Lung (tissue), 12 donors: Measurements from ENCODE around the gene NEDD9. TPM values are rescaled to one million over a fixed set of nuclear protein-coding genes. Genes with fewer than 3 reads are reported as not detected.

ENCODE experiments used
- ATAC-seq: fragments of 200-7000 bp; cut with Tn5 transposase; one replicate; pipeline ENCODE4 v1.9.1; 2020; ENCODE audit warnings: moderate number of reproducible peaks; ENCODE audit not compliant: insufficient read depth, low FRiP score
- DNase-seq, 3 donors: peaks; one replicate each; pipeline ENCODE4 v3.0.0-alpha.2; 2013 to 2017
- H3K27ac ChIP-seq, 2 donors: one replicate each; pipeline ENCODE4 v1.5.1; 2013; ENCODE audit warnings: mild to moderate bottlenecking in 2 of 2, moderate library complexity in 2 of 2, control low read depth in 1 of 2, inconsistent platforms in 1 of 2, low read depth in 1 of 2, low read length in 1 of 2
- H3K27me3 ChIP-seq, 3 donors: one replicate each; pipeline ENCODE4 v1.5.1; 2013; ENCODE audit warnings: low read length in 2 of 3; ENCODE audit not compliant: control insufficient read depth in 3 of 3, insufficient read depth in 3 of 3
- H3K36me3 ChIP-seq, 4 donors: one replicate each; pipeline ENCODE4 v1.5.1; 2013; ENCODE audit warnings: low read length in 4 of 4, mild to moderate bottlenecking in 1 of 4, moderate library complexity in 1 of 4; ENCODE audit not compliant: control insufficient read depth in 4 of 4, insufficient read depth in 4 of 4
- H3K4me1 ChIP-seq, 5 donors: one replicate each; pipeline ENCODE4 v1.5.1; 2013; ENCODE audit warnings: low read length in 5 of 5, mild to moderate bottlenecking in 2 of 5, moderate library complexity in 1 of 5; ENCODE audit not compliant: control insufficient read depth in 5 of 5, insufficient read depth in 5 of 5
- H3K4me3 ChIP-seq: one replicate; pipeline ENCODE4 v1.5.1; 2013; ENCODE audit warnings: mild to moderate bottlenecking, control low read depth, moderate library complexity
- H3K9ac ChIP-seq, 2 donors: one replicate each; pipeline ENCODE4 v1.5.1; 2013; ENCODE audit warnings: low read length in 2 of 2, control low read depth in 1 of 2; ENCODE audit not compliant: insufficient read depth in 1 of 2
- H3K9me3 ChIP-seq, 4 donors: one replicate each; pipeline ENCODE4 v1.5.1; 2013; ENCODE audit warnings: low read length in 3 of 4, mild to moderate bottlenecking in 1 of 4, moderate library complexity in 1 of 4; ENCODE audit not compliant: control insufficient read depth in 4 of 4, insufficient read depth in 3 of 4
- WGBS, 2 donors: extraction: QIAGEN DNeasy Blood & Tissue Kit; methylation state at CpG; one replicate each; pipeline ENCODE4 v1.1.7; 2013; 5-methylcytosine and 5-hydroxymethylcytosine counted together
- polyA plus RNA-seq, 2 donors: library from polyadenylated mRNA; stranded (reverse); fragments of 200-250 nt; gene quantifications; one replicate each; pipeline ENCODE4 v1.2.1, GENCODE V29; 2013
- total RNA-seq, 2 donors: library from RNA; depleted of rRNA in 1 of 2; stranded (reverse); fragments of >200 nt in 1 of 2; gene quantifications; one replicate each; pipeline ENCODE4 v1.2.1, GENCODE V29; 2014 to 2021
- TF ChIP-seq, protein P1 (sequence below): IDR thresholded peaks from 2 replicates; pipeline ENCODE4 v1.5.1; 2012; ENCODE audit warnings: mild to moderate bottlenecking; ENCODE audit errors: control extremely low read depth, extremely low read depth
- donor health status: control.
- donor health status: control.
- donor health status: Bipolar disorder and iron deficiency.
- donor health status: healthy.
- donor health status: DM: yes; HTN: yes; CAD: no.

The NEDD9 gene
- total and polyA plus RNA-seq, 4 donors, result 28.2 to 158 (median 125) TPM

DNA sequence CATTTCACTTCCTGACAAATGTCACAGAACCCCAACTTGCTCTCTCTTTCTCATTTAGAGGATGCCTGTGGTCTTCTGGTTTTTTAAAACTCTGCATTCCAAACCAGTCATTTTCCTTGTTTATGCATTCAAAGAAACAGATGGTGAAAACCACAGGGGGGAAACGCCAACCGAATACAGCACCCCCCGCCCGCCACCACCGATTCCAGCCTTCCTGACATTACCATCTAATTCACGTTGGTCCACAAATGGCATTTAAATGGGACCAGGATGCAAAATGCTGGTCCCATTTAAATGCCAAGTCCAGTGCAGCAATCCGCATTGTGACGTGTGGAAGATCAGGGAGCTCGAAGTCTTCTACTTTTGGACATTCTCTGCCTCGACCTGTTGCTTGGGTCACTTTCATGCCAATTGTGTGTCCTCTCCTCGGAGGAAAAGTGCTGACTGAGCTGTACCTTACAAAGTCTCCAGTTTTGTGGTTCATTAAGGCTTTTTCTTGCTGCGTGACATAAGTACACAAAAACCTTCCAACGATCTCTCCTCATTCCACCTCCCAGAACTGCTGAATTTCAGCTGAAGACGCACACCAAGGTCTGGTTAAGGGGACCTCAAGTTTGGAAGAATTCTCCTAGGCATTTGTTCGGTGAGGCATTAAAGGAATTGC, 35.8 kb downstream of the NEDD9 start:
- Histone ChIP-seq H3K9me3 (no peaks in the 10 kb centered on the region), H3K9ac (no peak overlapping the region), H3K27ac (peak overlapping the region in 1 of 2 donors; percentile 60), H3K36me3 (peaks cover 0 to 24% (median 12%) of the 10 kb centered on the region in 4 donors), H3K4me3 (no peak overlapping the region), H3K4me1 (peaks cover 4 to 26% (median 21%) of the 10 kb centered on the region in 5 donors), H3K27me3 (no peaks in the 10 kb centered on the region)
- DNase-seq (no peak), ATAC-seq (no peak)
- 54% methylated on average over 15 of the region's 15 CpGs for WGBS, 2 donors
- TF ChIP-seq, protein P1, sequence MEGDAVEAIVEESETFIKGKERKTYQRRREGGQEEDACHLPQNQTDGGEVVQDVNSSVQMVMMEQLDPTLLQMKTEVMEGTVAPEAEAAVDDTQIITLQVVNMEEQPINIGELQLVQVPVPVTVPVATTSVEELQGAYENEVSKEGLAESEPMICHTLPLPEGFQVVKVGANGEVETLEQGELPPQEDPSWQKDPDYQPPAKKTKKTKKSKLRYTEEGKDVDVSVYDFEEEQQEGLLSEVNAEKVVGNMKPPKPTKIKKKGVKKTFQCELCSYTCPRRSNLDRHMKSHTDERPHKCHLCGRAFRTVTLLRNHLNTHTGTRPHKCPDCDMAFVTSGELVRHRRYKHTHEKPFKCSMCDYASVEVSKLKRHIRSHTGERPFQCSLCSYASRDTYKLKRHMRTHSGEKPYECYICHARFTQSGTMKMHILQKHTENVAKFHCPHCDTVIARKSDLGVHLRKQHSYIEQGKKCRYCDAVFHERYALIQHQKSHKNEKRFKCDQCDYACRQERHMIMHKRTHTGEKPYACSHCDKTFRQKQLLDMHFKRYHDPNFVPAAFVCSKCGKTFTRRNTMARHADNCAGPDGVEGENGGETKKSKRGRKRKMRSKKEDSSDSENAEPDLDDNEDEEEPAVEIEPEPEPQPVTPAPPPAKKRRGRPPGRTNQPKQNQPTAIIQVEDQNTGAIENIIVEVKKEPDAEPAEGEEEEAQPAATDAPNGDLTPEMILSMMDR, result no peak

DNA sequence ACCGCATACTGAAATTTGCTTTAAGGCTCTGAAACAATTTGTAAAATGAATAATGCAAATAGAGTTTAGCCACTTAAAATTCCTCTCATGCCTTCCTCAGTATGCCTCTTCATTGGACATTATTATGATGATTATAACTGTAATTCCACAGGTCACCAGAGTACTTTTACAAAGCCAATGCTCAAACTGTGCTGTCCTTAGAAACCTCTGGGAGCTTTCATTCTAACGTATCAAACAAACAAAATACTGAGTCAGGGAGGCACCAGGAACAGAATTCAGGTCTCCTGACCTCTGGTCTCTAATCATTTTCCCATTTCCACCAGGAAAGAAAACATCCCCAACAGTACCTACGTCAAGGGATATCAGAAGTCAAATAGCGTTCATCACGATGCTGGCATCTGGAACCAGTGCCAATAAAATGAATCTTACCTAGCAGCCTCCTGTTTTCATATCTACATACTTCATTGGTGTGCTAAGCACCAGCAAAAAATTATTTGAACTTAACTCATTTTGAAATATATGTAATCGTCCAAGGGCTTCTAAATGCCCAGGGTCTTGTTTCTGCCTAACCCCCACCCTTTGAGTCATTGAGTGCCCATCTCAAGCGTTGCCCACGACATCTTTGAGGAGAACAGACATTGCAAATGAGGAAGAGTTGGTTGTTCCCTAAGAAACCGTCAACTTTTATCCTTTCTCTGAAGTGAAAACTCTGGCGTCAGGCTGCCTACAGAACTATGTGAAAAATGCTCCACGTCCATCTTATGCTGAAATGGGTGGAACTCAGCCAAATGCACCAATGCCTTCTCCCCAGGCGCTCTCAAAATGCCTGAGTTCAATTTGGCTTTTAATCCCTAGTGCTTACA, 37.9 kb downstream of the NEDD9 start:
- no peaks in the 10 kb centered on the region for H3K9me3 ChIP-seq
- WGBS, 2 donors, result 53 to 76% methylated on average over 12 of the region's 12 CpGs

DNA sequence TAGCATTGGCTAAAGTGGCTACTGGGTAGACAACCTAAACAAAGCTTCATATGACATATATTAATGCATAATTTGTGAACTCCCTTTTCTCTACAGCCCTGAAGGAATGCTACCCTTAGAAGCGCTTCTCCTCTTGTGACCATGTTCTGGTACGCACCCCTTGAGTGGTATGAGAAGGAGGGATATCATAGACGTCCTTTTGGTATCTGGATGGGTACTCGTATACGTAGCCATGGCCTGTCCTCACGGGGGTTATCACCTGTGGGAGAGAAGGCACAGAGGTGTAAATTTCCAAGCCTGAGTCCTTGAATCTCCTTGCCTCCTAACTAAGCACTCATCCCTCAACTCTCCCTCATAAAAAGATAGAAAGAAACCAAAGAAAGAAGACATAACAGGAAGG, 39.0 kb downstream of the NEDD9 start:
- H3K27ac ChIP-seq, result peak overlapping the region in 1 of 2 donors; percentile 20
- no peaks in the 10 kb centered on the region for H3K9me3 ChIP-seq
- H3K27me3 ChIP-seq, result no peaks in the 10 kb centered on the region
- peaks cover 4 to 26% (median 21%) of the 10 kb centered on the region in 5 donors for H3K4me1 ChIP-seq
- TF ChIP-seq, protein P1, result no peak
- no peak overlapping the region for H3K9ac ChIP-seq
- peaks cover 10 to 49% (median 25%) of the 10 kb centered on the region in 4 donors for H3K36me3 ChIP-seq
- ATAC-seq, result no peak
- DNase-seq, result no peak
- WGBS, 2 donors, result 92 to 95% methylated on average over 6 of the region's 6 CpGs
- no peak overlapping the region for H3K4me3 ChIP-seq

More for the DNA sequence above, 37.9 kb downstream of the NEDD9 start:
- Histone ChIP-seq H3K4me1 (peaks cover 4 to 26% (median 21%) of the 10 kb centered on the region in 5 donors), H3K27me3 (no peaks in the 10 kb centered on the region), H3K4me3 (no peak overlapping the region), H3K36me3 (peaks cover 9 to 39% (median 20%) of the 10 kb centered on the region in 4 donors), H3K27ac (peak overlapping the region in 1 of 2 donors; percentile 66), H3K9ac (peak overlapping the region in 1 of 2 donors; percentile 17)
- DNase-seq, result peak; percentile 56 to 79 (median 74)
- ATAC-seq, result peak; percentile 25
- TF ChIP-seq, protein P1, result no peak
